Mesodermal cell (in vitro differentiated cells): ENCODE measurements around the gene SMYD2.
"Not testable (repeated sequence)": the region's sequence is repeated elsewhere in the genome, so short reads cannot be mapped to it uniquely, and the experiment has no call there.

Experiments used
- H3K27ac ChIP-seq: 2 replicates; pipeline ENCODE4 v1.7.0; 2013; ENCODE audit warnings: mild to moderate bottlenecking, low read depth, low read length, moderate library complexity; ENCODE audit not compliant: severe bottlenecking
- H3K36me3 ChIP-seq: 2 replicates; pipeline ENCODE4 v1.7.1; 2013; ENCODE audit warnings: mild to moderate bottlenecking, low read length, moderate library complexity; ENCODE audit not compliant: control insufficient read depth, insufficient read depth
- H3K4me1 ChIP-seq: one replicate; pipeline ENCODE4 v1.7.1; 2013; ENCODE audit warnings: mild to moderate bottlenecking, low read length; ENCODE audit not compliant: insufficient read depth, control insufficient read depth, poor library complexity, severe bottlenecking
- H3K4me3 ChIP-seq: 2 replicates; pipeline ENCODE4 v1.7.0; 2013; ENCODE audit warnings: low read length, control low read depth, mild to moderate bottlenecking; ENCODE audit not compliant: insufficient read depth, poor library complexity, severe bottlenecking; ENCODE audit errors: extremely low read depth
- H3K9me3 ChIP-seq: 2 replicates; pipeline ENCODE4 v1.7.1; 2013; ENCODE audit warnings: mild to moderate bottlenecking, low read length, moderate library complexity; ENCODE audit not compliant: control insufficient read depth
- WGBS, 2 experiments: methylation state at CpG; one replicate each; pipeline ENCODE4 v1.1.5; 2013; ENCODE audit warnings: missing lambda C conversion rate in 2 of 2; ENCODE audit not compliant: insufficient coverage in 2 of 2; 5-methylcytosine and 5-hydroxymethylcytosine counted together

SMYD2 gene

DNA sequence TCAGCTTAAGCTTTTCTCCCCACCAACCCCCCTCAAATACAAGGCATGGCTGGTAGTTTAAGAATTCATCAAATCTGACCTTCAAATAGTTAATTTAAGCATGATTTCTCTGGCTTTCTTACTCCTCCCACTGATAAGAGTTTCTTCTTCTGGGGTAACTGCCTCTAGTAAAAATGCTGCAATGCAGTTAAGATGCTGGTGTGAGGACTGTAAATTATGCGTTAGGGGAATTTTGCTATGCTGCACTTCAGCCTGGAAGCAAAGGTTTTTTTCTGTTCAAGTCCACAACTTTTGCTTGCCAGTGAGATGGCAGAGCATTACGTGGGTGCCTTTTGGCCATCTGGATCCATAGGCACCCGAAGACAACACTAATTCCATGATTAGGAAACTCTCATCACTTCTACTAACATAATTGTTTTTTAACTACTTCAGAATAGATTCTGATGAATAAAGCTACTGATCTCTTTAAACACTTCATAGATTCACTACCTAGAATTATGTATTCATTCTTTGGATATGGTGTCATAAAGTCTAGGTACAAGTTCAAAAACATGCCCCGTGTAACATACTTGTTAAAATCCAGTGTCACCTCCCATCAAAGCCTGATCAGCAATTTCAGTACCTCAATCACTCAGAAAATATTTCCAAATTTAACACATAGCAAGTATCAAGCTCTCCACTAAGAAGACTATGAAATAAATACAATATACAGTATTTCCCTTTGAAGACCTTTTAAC, 8.8 kb upstream of the SMYD2 start:
- H3K9me3 ChIP-seq: no peaks in the 10 kb centered on the region
- 90 to 94% methylated on average over 3 of the region's 4 CpGs for WGBS, 2 experiments
- no peak overlapping the region for H3K27ac ChIP-seq
- peaks cover 3% of the 10 kb centered on the region for H3K4me1 ChIP-seq
- no peaks in the 10 kb centered on the region for H3K36me3 ChIP-seq
- no peak overlapping the region for H3K4me3 ChIP-seq

DNA sequence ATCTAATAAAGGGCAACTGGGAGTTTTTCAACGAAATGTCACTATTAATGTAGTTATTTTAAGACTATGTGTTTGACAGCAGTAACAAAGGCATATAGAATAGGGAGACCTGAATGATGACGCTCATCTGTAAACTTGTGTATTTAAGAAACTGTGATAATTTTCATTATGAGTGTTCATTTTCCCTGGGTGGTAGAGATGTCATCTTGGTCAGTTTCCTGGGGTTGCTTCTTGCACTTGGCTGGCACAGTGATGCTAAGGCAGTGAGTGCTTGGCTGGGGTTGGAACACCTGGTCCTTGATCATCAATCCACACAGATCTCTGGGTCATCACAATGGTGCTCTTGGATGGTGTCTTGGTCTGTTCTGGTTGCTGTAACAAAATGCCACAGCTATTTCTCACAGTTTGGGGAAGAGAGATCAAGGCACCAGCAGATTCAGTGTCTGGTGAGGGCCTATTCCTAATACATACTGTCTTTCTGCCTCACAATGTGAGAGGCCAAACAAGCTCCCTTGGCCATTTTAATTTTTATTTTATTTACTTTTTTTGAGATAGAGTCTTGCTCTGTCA, 7.9 kb upstream of the SMYD2 start:
- Histone ChIP-seq H3K36me3 (no peaks in the 10 kb centered on the region), H3K4me3 (no peak overlapping the region), H3K9me3 (no peaks in the 10 kb centered on the region), H3K27ac (no peak overlapping the region), H3K4me1 (peaks cover 9% of the 10 kb centered on the region)
- WGBS, 2 experiments: 88 to 95% methylated on average over 2 of the region's 2 CpGs

DNA sequence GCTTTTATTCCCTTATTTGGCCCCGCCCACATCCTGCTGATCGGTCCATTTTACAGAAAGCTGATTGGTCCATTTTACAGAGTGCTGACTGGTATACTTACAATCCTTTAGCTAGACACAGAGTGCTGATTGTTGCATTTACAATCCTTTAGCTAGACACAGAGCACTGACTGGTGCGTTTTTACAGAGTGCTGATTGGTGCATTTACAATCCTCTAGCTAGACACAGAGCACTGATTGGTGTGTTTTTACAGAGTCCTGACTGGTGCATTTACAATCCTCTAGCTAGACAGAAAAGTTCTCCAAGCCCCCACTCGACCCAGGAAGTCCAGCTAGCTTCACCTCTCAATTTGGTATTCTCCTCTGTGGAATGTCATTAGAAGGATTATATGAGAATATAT, 5.3 kb upstream of the SMYD2 start:
- H3K4me1 ChIP-seq: peaks cover 14% of the 10 kb centered on the region
- not testable (repeated sequence) for H3K27ac ChIP-seq, H3K9me3 ChIP-seq, H3K4me3 ChIP-seq
- H3K36me3 ChIP-seq: peaks cover 12% of the 10 kb centered on the region
- WGBS, 2 experiments: 94 to 100% methylated on average over 3 of the region's 4 CpGs

DNA sequence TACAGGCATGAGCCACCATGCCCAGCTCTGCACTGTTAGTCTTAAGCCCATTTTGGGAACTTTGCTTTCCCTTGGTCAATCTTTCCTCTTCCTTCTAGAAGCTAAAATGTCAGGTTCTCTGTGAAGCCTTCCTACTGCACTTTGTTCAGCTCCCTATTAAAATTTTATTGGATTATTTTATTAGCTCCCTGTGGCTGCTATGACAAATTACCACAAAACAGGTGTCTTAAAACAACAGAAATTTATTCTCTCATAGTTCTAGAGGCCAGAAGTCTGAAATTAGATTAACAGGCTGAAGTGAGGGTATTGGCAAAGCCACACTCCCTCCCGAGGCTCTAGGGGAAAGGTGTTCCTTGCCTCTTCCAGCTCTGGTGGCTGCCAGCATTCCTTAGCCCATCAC, 4.2 kb upstream of the SMYD2 start:
- H3K4me1 ChIP-seq: peaks cover 14% of the 10 kb centered on the region
- no peak overlapping the region for H3K27ac ChIP-seq
- 64 to 67% methylated on average over 1 of the region's 1 CpG for WGBS, 2 experiments
- H3K4me3 ChIP-seq: no peak overlapping the region
- peaks cover 6% of the 10 kb centered on the region for H3K9me3 ChIP-seq
- H3K36me3 ChIP-seq: peaks cover 12% of the 10 kb centered on the region

DNA sequence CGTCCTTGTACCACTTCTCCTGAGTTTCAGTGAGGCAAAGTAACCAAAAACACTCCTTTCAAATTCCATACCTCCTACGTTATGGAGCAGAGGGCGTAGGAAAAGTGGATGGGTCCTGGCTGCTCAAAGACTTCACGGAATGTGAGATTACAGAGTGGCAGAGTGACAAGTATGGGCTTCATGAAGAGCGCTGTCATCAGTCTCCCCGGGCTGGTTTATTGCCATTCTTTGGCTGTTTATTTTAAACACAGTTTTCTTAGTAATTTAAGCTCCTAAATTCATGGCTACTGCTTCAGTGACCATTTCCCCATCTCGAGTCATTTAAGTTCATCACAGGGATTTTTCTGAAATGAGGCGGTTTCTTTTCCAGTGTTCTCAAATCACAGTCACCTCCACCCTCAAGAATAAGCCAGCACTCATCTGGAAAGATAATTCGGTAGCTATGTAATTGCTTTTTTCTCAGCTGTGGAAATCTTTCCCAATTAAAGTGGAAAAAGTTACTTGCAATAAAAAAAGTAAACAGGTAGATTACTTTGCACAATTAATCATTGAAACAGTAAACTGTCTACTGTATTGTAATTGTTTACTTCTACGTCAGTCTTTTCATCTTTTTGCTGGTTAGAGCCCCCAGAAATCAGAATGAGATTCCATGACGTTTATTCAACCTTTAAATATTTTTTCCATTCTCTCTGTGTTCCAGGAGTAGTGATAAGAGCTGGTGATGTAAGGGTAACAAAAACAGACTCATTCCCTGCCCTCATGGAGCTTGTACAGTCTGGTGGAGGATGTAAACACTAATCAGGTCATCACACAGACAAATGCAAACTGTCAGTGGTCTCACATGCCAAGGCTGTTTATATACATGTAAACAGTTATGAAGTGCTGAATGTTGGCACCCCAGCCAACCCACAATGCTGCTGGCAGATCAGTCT, 3.0 kb upstream of the SMYD2 start:
- WGBS, 2 experiments: 46 to 60% methylated on average over 1 to 4 of the region's 11 CpGs
- peak overlapping the region; percentile 66 for H3K27ac ChIP-seq

DNA sequence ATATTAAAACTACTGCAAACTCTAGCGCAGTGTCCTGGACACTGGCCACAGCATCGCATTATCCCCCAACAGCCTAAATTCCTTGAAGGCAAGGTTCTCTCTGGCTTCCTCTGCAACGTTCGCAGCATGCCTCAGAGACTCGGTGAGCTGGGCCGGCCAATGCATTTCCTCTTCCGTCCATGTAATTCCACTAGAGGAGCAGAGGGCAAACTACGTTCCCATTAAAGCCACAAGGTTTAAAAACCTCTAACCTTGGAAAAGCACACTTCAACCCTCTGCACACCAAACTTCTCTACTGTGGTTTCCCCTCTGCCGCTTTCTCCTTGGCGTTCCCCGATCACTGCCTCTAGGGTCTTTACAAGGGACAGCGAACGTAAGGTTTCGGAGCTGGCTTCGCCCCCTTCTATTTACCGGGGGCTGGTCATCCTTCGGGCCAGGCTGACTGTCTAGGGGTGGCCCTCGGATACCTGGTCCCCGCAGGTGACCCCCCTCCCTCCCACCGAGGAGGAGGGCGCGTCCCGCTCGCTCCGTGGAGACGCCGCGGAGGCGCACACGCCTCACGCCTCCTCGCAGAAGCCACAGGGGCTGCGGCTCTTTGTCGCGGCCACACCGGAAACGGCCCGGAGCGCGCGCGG, 456 bp upstream of the SMYD2 start:
- 5 to 7% methylated on average over 11 to 21 of the region's 42 CpGs for WGBS, 2 experiments
- peaks cover 6% of the 10 kb centered on the region for H3K9me3 ChIP-seq
- peaks cover 17% of the 10 kb centered on the region for H3K4me1 ChIP-seq

More for the DNA sequence above, 3.0 kb upstream of the SMYD2 start:
- H3K9me3 ChIP-seq: peaks cover 6% of the 10 kb centered on the region
- no peak overlapping the region for H3K4me3 ChIP-seq
- H3K36me3 ChIP-seq: peaks cover 12% of the 10 kb centered on the region
- peaks cover 17% of the 10 kb centered on the region for H3K4me1 ChIP-seq

DNA sequence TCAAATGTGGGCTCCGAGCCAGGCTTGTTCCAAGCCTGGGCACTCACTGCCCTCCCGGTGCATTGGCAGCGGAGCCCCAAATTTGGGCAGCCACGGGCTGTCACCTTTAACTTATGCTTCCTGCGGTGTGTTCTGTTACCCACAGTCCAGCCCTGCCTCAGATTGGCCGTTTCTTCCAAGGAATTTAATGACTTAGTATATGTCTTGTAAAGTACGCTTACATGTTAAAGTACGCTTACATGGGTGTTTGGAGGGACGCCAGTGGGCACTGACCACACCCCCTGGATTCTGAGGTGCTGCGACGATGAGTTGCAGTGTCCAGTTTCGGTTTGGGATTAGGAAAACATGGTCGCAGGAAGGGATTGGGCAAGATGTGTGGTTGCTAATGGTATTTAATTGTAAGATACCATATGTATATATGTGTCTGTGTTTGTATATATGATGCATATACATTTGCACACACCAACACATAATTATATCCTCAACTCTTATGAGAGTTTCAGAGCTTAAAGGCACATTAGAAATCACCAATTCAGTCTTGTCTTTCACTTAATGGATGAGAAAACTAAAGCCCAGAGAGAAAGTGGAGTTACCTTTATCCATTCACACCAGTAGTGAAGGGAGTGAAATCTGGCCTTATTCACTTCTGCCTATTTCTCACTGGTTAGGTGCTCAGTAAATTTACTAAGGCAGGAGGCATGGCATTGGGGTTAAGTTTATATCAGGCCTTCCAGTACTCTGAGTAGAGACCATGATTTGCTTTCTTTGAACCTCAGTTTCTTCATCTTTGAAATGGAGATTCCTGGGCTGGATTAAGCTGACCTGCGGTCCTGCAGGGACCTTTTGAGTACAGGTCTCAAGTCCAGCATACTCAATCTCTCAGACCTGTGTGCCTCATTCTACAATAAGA, 1.0 kb downstream of the SMYD2 start:
- Histone ChIP-seq H3K4me3 (peak overlapping the region; percentile 73), H3K9me3 (peaks cover 6% of the 10 kb centered on the region), H3K27ac (no peak overlapping the region), H3K36me3 (peaks cover 12% of the 10 kb centered on the region), H3K4me1 (peaks cover 16% of the 10 kb centered on the region)
- 13 to 16% methylated on average over 6 to 11 of the region's 14 CpGs for WGBS, 2 experiments

More for the DNA sequence above, 456 bp upstream of the SMYD2 start:
- H3K27ac ChIP-seq: peak overlapping the region; percentile 94
- peaks cover 12% of the 10 kb centered on the region for H3K36me3 ChIP-seq
- H3K4me3 ChIP-seq: peak overlapping the region; percentile 73

DNA sequence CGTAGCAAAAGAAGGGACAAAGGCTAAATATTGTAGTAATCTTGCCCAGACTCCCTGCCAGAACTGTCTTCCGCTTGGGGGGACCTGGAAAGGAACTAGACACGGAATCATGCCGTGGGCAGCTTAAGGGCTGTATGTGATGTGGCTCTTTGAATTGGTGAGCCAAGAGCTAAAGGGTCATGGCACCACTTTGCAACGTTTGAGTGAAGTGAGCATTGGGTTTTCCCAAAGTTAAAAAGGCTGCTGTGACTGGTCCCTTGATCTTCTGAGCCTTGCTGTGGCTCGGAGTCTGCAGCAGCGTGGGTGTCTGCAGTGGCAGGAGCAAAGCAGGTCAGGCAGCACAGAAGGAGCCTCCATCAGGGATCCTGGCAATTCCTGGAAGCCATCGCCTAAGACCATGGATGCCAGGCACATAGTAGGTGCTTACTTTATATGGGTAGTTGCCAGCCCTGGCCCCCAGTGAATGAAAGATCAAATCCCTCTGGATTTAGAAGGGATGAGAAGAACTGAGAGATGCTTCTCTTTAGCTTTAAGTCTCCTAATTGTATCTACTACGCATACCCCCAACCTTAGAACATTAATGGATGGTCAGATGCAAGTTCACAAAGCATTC, 1.8 kb downstream of the SMYD2 start:
- Histone ChIP-seq H3K27ac (no peak overlapping the region), H3K9me3 (peaks cover 6% of the 10 kb centered on the region), H3K4me1 (peaks cover 12% of the 10 kb centered on the region), H3K4me3 (no peak overlapping the region), H3K36me3 (peaks cover 12% of the 10 kb centered on the region)
- WGBS, 2 experiments: 67 to 76% methylated on average over 6 to 8 of the region's 9 CpGs

DNA sequence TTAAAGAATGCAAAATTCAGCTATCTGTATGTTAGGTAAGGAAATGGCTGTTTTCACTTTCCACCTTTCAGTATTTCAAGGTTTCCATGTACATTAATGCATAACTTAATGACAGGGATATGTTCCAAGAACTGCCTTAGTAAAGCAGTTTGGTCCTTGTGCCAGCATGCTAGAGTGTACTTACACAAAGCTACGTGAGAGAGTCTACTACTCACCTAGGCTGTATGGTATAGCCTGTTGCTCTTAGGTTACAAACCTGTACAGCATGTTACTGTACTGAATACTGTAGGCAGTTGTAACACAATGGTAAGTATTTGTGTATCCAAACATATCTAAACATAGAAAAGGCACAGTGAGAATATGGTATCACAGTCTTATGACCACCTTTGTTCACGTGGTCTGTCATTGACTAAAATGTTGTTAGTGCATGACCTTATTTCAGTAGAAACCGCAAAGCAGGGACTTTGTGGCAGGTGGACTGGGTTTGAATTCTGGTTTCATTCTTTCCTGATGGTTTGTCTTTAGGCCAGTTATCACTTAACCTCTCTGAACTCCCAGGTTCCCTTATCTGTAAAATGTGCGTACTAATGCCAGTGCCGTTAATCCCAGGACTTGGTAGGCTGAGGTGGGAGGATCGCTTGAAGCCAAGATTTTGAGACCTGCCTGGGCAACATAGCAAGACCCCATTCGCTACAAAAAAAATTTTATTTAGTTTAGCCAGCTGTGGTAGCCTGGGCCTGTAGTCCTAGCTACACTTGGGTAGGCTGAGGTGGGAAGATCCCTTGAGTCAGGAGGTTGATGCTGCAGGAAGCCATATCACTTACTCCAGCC, 4.9 kb downstream of the SMYD2 start:
- Histone ChIP-seq H3K9me3 (no peaks in the 10 kb centered on the region), H3K27ac (no peak overlapping the region), H3K4me1 (peaks cover 16% of the 10 kb centered on the region), H3K4me3 (no peak overlapping the region), H3K36me3 (peaks cover 5% of the 10 kb centered on the region)
- WGBS, 2 experiments: 87 to 89% methylated on average over 4 to 6 of the region's 7 CpGs
